GM18907 (cell line): ENCODE results near the gene UBAP2.

Experiments
- ATAC-seq: cut with Tn5 transposase; IDR thresholded peaks from one replicate; pipeline ENCODE4 v1.9.1; 2021; ENCODE audit warnings: mild to moderate bottlenecking, moderate library complexity; ENCODE audit not compliant: unreplicated experiment

Gene UBAP2

DNA sequence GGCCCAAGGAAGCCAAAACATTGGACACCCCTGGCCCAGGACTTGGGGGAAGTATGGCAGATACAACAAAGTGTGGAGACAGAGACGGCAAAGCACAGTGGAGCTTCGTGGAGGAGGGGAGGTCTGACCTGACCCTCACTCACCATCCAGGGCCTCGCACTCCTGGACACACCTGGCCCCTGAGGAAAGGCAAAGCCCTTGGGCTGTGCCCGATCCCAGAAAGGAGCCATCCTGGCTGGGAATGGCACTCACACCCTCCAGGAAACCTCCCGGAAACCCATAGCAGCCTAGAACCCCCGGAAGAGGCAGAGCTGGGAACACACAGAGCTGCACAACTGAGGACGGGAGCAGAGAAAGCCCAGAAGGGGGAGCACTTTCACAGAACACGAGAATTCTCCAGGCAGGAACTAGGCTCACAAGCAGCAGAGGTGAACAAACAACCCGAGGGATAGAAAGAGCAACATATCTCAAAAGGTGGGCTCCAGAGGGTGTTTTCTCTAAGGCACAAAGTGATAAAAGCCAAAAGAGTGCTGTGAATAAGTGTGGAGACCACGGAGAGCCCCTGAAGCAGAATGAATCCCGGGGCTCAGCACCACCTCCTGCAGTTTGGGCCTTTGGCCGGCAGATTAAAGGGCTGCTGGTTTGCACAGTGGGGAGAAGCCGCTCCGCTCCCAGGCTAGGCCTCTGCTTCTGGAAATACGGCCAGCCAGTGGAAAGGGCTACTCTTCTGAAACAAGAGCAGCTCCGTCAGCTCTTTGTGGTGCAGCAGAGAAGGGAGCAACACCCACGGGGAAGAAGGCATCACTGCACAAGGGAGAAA lies 123.5 kb downstream of the UBAP2 start:
- no peak for ATAC-seq

DNA sequence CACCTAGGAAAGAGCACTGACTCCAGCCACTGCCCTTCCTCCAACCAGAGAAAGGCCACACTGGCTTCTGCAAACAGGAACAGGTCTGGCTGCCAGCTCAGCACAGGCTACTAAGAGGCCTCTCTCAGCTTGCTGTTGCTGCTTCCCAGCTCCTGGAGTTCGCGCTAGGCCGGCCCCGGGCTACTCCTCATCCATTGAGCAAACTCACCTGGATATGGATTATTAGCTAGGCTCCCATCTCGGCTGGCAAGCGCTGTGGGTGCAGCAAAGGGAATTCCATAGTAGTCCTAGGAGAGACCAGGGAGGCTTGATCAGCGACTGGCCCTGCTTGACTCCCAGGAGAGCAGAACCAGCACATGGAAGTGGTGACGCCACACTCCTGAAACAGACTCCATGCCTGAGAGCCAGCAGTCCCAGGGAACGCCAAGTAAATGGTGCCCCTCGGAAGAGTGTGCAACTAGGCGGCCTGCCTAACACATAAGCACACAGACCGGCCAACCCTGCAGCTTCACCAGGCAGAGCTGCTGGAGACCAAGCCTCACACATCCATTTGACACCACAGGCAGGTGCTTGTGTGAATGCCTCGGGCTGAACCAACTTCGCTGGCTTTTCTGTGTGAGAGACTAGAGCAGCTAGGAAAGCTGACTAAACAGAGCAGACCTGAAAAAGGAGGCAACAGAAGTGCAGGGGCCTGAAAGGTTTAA lies 124.5 kb downstream of the UBAP2 start:
- ATAC-seq: no peak

DNA sequence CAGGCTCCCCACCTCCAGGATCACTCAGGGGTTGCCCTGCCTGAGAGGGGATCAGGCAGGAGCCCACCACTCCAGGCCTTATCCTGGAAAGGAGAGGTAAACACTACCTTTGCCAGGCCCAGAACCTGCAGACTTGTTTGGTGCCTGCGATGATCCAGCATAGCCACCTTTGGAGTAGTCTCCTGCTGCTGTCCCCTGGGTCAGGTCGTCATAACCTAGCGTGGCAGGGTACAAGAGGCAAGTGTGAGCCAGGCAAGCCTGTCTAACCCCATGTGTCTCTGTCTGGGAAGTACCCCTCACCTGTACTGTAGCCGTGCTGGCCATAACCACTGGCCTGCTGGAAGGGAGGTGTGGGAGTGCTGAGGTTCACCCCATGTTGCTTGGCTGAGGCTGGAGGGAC lies 125.6 kb downstream of the UBAP2 start:
- ATAC-seq: no peak

DNA sequence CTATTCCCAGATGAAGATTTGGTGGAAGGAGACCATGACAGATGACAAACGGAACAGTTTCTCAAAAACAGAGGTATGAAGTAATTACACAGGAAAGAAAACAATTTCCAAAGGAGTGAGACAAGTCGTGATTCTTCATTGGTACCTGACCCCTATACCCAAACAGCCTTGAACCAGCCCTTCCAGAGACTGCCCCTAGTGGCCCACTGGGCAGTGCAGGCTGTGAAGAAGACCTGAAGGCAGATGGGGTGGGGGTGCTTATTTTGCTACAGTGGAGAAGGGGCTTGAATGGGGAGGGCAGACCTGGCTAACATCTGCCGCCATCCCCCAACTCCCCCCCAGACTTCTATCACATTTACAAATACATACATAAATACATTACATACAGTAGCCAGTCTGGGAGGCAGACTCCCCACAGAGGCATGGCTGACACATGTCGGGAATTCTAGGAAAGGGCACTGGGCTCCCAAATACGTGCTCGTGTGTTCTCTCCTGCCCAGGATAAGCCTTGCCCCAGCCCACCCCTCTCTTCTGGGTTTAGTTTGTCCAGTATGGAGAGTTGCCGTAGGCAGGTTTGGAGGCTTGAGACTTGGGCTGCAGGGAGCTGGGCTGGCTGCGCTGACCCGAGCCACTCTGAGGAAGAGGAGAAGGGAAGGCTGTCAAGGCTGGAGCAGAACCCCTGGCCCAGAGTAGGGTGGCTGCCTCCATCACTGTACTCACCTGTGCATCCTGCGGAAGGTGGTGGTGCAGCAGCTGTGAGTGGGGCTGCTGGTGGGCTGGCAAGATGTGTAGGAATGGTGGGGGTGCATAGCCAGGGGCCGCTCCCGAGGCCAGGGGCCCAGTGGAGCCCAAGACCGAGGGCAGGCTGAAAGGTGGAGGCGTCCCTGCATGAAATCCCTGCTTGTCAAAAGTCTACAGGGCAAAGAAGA lies 126.5 kb downstream of the UBAP2 start:
- no peak for ATAC-seq

DNA sequence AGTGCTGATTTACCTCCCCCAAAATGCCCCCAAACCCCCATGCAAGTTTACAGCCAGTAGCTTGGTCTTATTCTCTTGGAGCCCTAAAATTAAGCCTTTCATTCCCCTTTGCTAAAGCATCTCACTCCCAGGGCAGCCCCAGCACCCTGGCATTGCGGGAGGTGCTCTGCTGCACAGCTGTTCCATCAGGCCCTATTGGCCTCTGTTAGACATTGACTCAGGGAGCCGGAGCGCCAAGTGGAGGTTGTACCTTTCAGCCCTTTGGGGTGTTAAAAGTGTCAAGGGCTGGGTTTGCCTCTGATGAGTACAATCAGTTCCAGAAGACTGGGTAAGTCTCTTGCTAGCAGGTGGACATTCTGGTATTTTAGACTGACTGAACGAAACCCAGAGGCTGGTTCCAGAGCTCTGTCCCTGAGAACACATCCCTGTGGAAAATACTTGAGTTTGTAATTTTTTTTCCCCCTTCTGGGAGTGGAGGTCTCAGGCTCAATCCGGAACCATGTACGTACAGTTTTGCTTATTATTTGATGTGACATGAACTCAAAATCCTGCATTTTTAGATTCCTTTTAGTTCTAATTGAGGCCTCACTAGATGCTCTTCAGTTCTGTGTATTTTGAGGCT lies 129.3 kb downstream of the UBAP2 start:
- ATAC-seq: no peak

DNA sequence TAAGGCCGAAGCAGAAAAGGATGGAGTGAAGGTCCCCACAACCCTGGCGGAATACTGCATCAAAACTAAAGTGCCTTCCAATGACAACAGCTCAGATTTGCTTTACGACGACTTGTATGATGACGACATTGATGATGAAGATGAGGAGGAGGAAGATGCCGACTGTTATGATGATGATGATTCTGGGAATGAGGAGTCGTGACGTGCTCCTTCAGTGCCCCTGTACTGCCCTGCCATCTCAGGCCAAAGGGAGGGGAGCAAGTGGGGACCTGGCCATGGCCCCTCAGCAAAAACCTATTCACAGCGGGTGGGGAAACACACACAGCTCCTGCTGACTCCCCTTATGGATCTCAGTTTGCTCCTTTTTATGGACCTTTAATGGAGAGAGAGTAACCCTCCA lies 131.7 kb downstream of the UBAP2 start:
- ATAC-seq: no peak

DNA sequence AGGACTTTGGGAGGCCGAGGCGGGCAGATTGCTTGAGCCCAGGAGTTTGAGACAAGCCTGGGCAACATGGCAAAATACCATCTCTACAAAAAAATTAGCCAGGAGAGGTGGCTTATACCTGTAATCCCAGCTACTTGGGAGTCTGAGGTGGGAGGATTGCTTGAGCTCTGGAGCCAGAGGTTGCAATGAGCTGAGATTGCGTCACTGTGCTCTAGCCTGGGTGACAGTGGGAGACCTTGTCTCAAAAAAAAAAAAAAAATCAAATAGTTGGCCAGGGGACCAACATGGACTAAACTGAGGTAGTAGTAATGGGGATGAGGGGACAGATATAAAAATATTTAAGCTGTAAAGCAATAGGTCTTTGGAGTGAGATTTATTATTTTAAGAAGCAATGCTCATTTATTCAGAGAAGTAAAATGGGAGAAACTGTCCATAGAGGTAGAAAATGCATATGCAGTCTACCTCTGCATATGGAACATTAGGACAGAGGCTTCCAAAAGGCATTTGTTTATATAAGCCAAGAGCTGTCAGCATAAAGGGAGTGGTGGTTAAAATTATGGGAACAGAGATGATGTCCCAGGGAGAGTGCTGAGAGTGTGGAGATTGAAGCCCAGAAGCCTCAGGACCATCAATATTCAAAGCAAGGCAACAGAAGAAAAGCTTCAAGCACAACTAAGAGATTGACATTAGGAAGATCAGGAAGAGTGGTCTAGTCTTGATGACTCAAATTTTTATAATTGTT lies 133.6 kb downstream of the UBAP2 start:
- no peak for ATAC-seq

DNA sequence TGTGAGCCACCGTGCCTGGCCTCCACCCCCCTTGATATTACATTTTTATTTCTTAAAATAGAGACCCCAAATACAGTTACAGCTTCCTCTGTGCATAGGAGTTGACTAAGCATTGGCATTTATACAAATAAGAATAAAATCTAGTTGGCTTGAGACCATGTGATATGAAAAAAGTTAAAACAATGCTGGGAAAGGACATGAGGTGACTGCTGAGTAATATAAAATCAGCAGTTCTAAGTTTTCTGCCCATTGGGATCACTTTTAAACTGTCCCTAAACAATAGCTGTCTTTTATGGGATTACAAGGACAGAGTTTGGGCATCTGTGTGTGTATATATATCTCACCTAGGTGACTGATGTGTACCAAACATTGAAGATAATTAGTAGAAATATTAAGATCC lies 135.1 kb downstream of the UBAP2 start:
- ATAC-seq: no peak

DNA sequence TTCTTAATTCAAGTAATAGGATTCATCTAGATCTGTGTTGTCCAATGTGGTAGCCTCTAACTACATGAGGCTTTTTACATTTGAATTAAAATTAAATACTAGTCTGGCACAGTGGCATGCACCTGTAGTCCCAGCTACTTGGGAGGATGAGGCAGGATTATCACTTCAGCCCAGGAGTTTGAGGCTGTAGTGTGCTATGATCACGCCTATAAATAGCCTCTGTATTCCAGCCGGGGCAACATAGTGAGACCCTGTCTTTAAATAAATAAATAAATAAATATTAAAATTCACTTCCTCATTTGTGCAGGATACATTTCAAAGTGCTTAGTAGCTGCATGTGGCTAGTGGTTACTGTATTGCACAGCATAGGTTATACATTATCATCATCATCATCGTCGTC lies 139.9 kb downstream of the UBAP2 start:
- no peak for ATAC-seq

DNA sequence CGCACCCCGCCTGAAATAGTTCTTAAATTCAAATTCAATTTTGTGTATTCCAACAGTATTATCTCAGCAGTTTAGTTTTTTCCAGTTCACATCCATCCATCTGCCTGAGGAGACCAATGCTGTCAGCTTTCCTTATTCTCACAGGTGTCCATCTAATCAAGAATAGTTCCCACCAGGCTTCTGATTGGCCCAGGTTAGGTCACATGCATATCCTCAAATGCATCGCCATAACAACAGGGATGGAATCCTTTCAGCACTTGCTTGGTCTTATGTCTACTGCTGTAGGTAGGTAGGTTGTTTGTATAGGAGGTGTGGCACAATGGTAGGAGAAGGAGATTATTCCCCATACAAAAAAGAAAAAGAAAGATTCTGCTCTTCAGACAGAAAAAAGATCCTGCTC lies 140.6 kb downstream of the UBAP2 start:
- no peak for ATAC-seq

DNA sequence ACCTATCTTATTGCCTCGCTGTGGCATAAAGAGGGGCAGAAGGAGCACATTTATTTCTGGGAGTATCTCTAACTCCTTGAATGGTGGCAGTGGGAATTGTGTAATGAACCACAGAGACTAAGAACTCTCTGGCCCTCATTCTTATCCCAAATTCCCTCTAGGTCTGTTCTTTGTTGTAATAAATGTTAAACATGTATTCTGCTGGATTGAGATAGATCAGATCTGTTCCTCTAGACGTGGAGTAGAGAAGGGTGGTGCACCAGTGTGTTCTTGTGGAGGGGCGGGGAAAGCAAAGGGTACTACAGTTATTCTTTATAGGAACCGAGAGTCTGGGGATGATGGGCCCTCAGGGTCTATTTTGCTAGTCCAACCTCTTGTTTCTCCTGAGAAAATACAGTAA lies 141.3 kb downstream of the UBAP2 start:
- no peak for ATAC-seq

DNA sequence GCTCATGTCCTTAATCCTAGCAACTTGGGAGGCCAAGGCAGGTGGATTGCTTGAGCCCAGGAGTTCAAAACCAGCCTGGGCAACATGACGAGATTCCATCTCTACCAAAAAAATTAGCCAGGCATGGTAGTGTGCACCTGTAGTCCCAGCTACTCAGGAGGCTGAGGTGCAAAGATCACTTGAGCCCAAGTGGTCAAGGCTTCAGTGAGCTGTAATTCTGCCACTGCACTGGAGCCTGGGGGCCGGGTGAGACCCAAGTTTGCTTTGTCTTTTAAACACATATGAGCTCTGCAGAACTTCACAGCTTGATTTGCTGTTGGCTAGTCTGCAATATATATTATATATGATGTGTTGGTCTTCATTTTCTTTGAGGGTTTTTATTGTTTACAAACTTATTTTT lies 141.9 kb downstream of the UBAP2 start:
- no peak for ATAC-seq

DNA sequence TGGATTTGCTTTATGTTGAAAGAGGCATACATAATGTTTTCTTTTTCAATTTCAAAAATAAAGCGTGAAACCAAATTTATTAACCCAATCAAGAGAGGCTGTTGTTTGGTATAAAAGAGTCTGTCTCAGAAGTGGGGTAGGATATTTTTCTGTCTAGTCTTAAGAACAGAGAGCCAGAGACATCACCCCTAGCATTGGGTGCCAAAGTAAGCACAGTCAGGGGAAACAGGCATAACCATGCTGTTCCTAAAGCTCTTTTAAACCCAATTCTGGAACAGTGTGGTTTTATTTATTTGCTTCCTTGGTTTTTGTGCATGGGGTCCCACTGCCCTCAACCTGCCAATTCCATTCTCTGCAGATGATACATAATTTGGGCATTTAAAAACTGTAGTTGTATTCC lies 143.6 kb downstream of the UBAP2 start:
- ATAC-seq: no peak

DNA sequence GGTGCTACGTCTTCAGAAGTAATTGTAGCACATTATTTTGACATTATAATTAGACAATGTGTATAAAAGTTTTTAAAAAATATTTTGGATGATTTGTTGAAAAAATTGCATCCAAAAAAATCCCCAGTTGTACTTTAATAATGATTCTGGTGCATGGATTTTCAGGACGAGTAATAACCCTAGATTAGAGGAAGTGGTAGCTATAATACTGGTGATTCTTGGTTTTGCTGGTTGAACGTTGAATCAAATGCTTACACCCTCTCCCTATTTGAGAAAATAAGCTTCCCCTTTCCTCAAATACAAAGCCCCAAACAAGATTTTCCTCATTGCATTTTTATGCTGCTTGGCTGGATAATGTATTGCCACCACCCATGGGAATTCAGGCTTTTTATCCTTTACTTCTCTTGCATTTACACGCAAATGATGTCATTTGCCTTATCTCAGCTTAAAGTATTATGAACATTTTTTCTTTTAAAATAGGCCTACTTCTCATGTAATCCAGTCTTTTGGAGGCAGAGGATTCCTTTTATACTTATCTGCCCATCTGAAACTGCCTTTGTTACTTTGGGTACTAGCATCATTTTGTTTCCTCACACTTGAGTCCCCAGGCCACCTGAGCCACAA lies 145.4 kb downstream of the UBAP2 start:
- no peak for ATAC-seq

DNA sequence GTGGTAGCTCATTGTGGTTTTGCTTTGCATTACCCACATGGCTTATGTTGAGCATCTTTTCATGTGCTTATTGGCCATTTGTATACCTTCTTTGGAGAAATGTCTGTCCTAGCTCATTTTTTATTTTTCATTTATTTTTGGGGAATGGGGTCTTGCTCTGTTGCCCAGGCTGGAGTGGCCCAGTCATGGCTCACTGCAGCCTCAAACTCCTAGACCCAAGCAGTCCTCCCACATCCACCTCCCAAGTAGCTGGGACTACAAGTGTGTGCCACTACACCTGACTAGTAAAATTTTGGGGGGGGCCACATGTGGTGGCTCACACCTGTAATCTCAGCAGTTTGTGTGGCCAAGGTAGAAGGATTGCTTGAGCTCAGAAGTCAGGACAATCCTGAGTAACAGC lies 154.4 kb downstream of the UBAP2 start:
- ATAC-seq: no peak

DNA sequence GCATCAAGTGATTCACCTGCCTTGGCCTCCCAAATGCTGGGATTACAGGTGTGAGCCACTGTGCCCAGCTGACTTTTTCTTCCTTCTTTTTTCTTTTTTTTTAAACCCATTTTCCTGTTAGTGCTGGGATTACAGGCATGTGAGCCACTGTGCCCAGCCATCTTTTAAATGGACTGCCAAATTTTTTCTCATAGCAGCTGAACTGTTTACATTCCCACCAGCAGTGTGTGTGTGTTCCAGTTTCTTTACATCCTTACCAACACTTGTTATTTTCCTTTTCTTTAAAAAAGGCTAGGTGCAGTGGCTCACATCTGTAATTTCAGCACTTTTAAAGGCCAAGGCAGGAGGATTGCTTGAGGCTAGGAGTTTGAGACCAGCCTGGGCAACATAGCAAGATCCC lies 154.8 kb downstream of the UBAP2 start:
- no peak for ATAC-seq

DNA sequence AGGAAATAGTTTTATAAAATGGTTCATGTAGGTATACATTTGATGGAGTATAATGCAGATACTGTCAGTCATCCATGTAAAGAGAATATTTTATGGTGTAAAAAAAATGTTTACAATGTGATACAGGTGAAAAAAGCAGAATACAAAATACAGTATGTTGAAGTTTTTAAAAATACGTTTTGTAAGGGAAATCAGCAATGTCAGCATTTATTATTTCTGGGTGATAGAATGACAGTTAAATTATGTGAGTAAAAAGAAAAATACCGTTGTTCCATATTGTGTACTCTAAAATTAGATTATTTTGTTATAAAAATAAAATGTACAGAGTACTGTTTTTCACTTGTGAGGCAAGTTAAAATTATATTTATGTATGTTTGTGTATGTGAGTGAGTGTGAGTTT lies 162.7 kb downstream of the UBAP2 start:
- ATAC-seq: no peak

DNA sequence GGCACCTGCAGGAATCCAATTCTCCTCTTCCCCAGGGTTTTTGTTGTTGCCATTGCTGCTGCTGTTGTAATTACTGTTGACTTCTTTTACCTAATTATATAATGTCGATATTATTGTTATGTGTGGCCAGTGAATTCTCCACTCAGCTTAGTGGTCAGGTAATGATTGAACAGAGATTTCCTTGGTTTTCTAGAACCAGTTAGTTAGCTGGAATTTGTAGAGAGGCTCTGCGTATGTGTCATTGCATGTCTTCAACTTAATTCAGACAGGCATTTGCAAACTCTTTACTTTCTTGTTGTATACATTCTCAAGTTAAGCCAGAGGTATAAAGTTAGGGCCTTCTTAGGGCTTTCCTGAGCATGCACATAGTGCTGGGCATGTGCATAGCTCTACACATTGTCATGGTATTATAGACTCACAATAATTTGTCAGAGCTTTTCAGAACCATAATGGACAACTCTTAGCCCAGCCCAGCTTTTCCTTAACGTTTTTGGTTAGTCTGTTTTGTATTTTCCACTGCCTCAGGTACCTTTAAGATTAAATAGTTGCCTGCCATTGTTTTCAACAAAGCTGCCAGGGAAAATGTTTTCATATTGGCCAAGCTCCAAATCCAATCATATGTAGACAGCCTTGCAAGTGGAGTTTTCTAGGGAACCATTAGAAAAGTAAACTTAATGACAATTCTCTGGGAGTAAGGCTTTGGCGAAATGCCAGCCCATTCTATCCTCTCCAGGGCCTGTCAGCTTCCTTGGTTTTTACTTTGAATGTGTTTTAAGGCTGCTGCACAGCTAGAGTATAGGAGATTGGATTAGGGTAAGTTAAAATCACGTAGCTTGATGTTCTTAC lies 163.6 kb downstream of the UBAP2 start:
- ATAC-seq: no peak

DNA sequence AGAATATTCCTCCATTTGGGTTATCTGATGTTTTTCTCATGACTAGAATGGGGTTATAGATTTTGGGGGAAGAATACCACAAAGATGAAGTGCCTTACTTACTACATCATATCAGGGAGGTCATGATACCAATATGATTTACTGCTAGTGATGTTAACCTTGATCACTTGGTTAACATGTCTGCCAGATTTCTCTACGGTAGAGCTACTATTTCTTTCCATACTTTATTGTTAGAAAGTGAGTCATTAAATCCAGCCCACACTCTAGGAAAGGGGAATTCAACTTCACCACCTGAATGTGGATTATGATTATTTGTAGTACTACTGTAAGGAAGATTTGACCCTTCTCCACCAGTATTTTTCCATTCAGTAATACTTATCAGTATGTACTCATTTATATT lies 167.1 kb downstream of the UBAP2 start:
- no peak for ATAC-seq
